SHP77 (cell line): ENCODE data around the gene ADAM11.
"Not testable (repeated sequence)": the region's sequence is repeated elsewhere in the genome, so short reads cannot be mapped to it uniquely, and the experiment has no call there.

ENCODE experiments used
- DNase-seq, 2 experiments: peaks; one replicate each; lab custom pipeline; 2025; lab: John Stamatoyannopoulos, UW

Gene ADAM11

GRCh38 chr17:44794851-44795413 lies 36.1 kb downstream of the ADAM11 start:
- no peak for DNase-seq

- no peak for DNase-seq
These were observed 36.6 kb downstream of the ADAM11 start for GRCh38 chr17:44795421-44795820.

GRCh38 chr17:44795928-44796327 lies 37.1 kb downstream of the ADAM11 start:
- DNase-seq: no peak

GRCh38 chr17:44796731-44797130 lies 37.9 kb downstream of the ADAM11 start:
- DNase-seq: no peak

- DNase-seq: no peak
These were observed 39.0 kb downstream of the ADAM11 start for GRCh38 chr17:44797802-44798201.

- no peak for DNase-seq
These were observed 39.6 kb downstream of the ADAM11 start for GRCh38 chr17:44798356-44798755.

DNA sequence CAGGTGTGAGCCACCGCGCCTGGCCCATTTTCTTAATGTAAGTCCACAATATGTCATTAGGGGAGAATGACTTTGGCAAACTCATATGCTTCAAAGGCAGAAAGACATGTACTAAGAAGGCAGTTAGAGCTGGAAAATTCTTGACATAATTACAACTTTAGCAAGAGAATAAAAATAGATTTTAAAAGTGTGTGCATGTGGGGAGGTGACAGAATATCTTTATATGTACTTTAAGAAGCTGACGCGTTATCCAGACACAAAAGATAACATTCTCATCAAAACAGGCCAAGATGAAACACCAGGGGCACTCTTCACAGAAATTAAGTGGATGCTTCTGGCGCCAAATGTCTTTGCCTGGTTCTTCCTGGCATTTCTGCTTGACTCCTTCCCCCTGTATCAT lies 43.1 kb downstream of the ADAM11 start:
- DNase-seq: no peak

DNA sequence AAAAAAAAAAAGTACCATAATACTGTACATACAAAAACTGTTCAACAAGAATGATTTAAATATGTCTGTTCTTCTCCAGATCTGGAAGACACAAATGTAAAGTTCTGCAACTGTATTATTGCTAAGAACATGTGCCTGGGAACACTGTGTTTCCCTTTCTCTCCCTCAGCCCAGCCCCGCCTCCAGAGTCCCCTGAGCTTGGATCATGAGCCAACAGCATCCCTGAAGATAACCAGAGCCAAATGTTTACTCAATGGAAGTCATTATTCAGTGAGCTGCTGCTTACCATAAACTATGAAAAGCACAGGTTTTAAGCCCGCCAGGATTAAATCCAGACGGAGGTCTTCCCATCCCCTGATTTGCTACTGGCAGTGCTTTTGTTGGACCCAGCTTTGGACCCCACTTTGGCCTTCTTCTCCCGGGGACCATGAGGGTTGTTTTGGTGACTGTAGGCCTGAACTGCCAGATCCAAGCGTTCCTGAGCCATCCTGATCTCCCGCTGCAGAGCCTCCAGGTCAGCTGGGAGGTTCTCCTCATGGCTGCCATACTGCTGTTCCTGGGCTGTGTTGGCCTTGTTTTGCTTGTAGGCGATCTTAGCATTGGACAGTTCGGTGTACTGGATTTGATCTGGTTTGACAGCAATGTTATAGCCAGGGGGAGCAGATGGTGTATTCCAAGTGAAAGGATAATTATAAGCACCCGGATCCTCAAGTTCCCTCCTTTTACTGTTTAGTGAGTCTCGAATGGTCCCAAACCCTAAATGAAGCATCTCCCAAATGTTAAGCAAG lies 45.7 kb downstream of the ADAM11 start:
- DNase-seq: no peak

- no peak for DNase-seq
These were observed 48.5 kb downstream of the ADAM11 start for GRCh38 chr17:44807093-44807816.

DNA sequence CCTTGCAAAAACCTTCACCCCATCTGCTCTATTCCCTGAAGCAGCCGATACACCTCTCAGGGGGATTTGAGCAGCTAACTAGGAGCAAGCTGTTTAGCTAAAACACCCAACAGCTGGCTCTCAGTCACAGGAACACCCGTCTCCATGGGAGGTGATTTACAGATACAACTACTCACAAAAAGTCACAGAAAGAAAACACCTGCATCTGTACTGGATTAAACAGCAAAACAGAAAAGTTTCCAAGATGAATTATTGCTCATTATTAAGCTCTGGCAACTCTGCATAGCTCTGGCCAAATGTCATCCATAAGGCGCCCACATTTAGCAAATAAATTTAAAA lies 49.0 kb downstream of the ADAM11 start:
- DNase-seq: no peak

GRCh38 chr17:44808156-44808555 lies 49.4 kb downstream of the ADAM11 start:
- DNase-seq: no peak

GRCh38 chr17:44808656-44809388 lies 50.0 kb downstream of the ADAM11 start:
- not testable (repeated sequence) for DNase-seq

DNA sequence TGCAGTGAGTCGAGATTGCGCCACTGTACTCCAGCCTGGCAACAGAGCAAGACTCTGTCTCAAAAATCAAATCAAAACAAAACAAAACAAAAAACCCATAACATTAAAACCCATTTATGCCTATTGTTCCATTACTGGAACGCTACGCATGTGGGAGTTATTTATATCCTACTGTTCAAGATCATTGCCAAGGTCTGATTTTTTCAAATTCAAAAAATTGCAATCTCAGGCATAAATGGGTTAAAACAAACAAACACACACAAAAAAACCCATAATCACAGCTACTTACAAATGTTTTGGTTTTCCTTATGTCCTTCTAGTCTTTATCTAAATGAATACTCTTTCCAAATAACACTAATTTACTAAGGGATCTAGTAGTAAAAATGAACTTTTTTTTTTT lies 53.5 kb downstream of the ADAM11 start:
- no peak for DNase-seq

DNA sequence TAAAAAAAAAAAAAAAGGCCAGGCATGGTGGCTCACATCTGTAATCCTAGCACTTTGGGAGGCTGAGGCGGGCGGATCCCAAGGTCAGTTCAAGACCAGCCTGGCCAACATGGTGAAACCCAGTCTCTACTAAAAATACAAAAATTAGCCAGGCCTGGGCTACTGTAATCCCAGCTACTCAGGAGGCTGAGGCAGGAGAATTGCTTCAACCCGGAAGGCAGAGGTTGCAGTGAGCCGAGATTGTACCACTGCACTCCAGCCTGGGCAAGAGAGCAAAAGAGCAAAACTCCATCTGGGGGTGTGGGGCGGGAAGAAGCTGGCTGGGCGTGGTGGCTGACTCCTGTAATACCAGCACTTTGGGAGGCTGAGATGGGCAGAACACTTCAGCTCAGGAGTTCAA lies 59.7 kb downstream of the ADAM11 start:
- not testable (repeated sequence) for DNase-seq

DNA sequence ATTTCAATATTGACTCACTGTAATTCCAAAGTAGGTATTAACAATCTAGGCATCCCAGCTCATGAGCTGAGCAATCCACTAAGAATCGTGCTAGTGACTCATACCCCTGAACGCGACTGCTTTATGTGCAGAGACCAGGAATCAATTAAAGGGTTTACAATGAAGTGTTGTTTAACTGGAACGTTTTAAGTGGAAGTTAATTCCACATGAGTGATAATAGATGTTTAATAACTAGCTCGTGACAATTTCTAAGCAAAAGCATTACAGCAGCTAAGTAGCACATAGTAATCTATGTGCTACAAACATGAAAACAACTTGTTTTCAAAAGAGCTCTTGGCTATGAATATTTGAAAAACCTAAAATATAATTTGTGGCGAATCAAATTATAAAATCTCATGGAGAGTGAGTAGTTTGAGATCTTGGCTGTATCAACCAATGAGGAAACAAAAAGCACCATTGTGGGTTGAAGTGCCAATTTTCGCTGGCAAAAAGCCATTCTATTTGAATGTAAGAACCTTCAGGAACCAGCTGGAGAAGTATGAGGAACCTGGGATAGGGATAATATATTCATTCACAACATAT lies 61.9 kb downstream of the ADAM11 start:
- DNase-seq: no peak

DNA sequence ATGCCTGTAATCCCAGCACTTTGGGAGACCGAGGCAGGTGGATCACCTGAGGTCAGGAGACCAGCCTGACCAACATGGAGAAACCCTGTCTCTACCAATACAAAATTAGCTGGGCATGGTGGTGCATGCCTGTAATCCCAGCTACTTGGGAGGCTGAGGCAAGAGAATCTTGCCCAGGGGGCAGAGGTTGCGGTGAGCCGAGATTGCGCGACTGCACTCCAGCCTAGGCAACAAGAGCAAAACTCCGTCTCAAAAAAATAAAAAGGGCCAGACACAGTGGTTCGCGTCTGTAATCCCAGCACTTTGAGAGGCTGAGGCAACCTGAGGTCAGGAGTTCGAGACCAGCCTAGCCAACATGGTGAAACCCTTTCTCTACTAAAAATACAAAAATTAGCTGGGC lies 66.4 kb downstream of the ADAM11 start:
- not testable (repeated sequence) for DNase-seq

- no peak for DNase-seq
These were observed 67.5 kb downstream of the ADAM11 start for GRCh38 chr17:44826123-44826790.

DNA sequence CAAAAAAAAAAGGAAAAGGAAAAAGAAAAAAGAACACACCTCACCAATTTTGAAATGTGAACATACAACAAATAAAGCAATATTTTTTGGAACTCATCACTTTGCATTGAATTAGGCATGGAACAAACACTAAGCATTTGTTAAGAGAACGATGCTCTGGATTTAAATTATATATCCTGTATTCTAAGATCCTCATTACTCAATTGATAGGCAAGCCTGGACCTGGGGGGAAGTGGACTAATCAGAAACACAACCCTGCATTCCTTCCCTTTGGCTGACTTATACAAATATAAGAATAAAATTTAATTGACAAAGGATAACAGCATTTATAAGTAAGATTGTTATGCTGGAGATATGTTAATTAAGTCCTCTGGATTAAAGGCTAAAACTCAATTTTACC lies 69.1 kb downstream of the ADAM11 start:
- DNase-seq: no peak

- no peak for DNase-seq
These were observed 70.2 kb downstream of the ADAM11 start for GRCh38 chr17:44828919-44829522.

DNA sequence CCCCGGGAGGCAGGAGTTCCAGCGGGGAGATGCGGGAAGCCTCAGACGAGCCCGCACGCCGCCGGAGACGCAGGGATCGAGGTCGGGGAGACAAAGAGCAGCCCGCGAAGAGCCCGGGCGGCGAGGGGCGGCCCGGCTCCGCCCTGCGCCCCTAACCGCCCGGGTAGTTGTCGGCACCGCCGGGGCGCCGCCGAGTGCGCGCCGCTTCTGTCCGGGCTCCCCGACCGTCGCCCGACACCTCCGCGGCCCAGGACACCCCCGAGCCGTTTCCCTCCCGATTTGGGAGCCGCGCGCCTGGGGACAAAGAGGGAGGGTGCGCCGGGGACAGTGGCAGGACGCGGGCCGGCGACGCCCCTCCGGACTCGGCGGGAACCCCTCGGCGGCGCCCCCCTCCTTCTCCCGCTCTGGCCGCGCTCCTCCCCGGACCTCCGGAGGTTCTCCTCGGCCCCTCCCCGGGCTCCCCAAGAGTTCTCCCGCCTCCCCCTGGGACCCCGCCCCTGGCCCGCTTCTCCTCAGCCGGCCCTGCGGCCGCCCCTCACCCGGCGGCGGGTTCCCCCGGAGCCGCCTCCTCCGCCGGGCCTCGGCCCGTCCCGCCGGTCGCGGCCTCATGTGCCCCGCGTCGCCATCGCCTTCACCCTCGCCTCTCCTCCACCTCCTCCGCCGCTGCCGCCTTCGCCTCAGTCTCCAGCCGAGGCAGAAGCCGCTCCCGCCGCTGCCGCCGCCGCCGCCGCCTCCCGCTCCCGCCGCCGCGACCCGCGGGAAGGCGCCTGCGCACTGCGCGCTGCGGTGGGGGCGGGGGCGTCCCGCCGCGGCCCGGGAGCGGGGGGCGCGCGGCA lies 71.0 kb downstream of the ADAM11 start, which contains the start of gene GJC1:
Gene GJC1, minus strand, starts transcription at position 765 of the 836 bp plus-strand sequence. CDS start 24,470 bp downstream, outside the sequence.
- DNase-seq: no peak
